ENCODE data around the gene C3orf33. TPM values are rescaled to one million over a fixed set of nuclear protein-coding genes. Genes with fewer than 3 reads are reported as not detected.
A peak's percentile ranks its signal among the peaks of the same experiment; 100 is the strongest.

The C3orf33 gene
- total RNA-seq, 1 experiment from 2014 or later, result 1.5 TPM

DNA sequence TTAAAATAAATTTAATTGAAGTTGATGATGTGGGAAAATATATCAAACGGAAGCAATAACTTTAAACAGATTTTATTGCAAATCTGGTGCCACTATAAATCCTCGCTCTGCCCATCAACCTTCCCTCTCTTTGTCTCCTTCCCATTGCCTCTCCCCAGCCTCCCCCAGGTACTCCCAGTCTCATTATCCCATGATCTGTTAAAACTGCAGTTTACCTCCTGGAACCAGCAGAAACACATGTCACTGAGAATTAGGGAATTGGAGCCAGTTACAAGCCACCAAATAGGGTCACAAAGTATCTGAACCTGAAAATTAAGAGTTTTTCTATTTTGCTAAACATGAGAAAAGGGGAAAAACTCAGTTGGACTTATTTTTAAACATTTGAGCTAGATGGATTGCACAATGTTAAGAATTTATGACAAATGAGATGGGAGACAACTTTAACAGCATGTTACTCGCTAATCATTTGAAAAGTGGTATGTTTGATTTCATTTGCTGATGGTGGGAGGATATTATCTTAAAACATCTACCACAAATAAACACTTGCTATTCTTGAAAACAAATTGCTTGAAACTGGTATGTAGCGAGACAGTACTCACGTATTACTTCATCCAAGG, 63.6 kb downstream of the C3orf33 start:
- no peak for DNase-seq (ENCODE audit: low read depth)

DNA sequence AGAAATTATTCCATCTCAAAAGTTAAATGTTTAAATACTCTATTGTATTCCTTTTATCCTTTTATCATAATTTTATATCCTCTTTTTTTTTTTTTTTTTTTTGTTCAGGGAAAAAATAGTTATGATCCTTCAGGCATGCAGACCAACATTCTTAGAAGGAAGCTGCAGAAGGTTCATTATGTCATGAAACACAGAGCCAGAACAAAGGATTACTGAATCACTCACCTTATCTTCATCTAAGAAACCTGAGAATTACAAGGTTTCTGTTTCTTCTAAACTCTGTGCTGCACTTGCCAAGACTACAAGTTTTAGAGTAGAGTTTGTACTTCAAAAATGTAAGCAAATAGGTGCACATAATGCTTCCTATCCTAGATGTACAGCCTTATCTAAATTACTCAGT, 64.5 kb downstream of the C3orf33 start:
- DNase-seq (ENCODE audit: low read depth), result peak; percentile 13

DNA sequence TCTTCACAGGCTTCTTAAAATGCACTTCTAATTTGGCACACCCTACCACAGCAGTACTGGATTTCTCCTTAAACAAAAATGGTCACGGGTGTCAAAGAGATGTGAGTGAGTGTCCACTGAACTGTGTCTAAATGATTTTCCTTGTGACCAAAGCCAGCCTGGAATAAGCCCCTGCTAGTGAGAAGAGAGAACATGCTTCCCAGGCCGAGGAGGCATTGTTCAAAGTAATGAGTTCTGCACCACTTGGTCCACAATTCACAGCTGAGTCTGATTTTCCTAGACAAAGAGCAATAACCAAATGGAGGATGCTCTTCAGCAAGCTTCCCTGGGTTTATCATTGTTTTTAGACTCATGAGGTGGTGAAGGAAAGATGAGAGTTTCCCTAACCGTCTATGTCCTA, 65.0 kb downstream of the C3orf33 start:
- no peak for DNase-seq (ENCODE audit: low read depth)

DNA sequence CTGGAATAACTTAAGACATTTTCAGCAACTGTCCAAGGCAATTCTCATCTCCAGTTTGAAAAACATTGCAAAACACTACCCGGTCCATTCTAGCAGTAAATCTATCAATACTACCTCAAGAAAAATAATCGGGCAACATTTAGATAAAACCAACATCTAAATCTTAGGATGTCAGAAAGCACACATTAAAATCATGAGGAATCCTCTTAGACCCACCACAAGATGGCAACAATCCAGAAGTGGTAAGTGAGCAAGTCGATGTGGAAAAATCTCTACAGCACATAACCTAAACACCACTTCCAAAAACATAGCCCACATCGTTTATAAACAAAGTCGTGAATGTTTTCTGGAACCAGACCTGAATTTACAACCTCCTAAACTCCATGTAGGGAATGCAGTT, 66.9 kb downstream of the C3orf33 start:
- peak; percentile 42 for DNase-seq (ENCODE audit: low read depth)

GRCh38 chr3:155738580-155739076, 67.5 kb downstream of the C3orf33 start:
- DNase-seq (ENCODE audit: low read depth), result no peak

- peak; percentile 12 for DNase-seq (ENCODE audit: low read depth)
Observed at GRCh38 chr3:155737844-155738460, 68.1 kb downstream of the C3orf33 start.

DNA sequence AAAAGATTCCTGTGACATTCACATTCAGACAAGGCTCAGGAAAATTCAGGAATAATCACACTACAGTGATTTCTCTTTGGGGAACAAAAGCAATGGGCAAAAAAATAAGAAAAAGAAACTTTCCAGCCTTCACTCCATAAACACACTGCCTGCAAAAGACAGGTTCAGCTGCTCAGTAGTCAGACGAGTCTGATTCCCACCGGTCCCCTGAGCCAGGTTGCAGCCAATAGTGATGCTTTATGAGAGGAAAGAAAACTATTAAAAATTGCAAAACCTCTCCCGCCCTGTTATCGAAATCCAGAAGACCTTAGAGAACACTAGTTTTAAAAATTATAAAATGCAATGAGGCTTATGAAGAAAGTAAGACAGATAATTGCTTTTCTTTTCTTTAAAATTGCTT, 69.7 kb downstream of the C3orf33 start:
- no peak for DNase-seq (ENCODE audit: low read depth)

DNA sequence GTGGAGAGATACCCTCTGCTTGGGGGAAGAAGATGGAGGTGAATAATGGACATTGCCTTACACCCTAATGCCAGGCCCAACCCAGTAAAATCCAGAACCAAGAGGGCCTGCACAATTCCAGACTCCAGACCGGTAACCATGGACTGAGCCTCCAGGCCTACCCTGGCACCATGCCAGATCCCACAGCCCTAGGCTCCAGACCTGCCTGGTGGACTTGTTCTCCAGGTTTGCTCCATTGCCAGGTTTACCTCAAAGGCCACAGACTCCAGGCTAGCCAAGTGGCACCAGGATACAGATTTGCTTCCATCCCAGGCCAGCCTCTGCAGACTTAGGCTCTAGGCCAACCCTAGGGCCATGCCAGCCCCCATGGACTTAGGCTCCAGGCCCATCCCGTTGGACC, 75.2 kb downstream of the C3orf33 start:
- no peak for DNase-seq (ENCODE audit: low read depth)

GRCh38 chr3:155727836-155728235, 78.2 kb downstream of the C3orf33 start:
- DNase-seq (ENCODE audit: low read depth), result no peak

- no peak for DNase-seq (ENCODE audit: low read depth)
Observed at GRCh38 chr3:155714295-155714718, 91.8 kb downstream of the C3orf33 start.

Other genes starting within 250 kb of the C3orf33 start
- 0.10 and 0.17 TPM in 2 replicates for gene PLCH1, start 61.2 kb downstream of the C3orf33 start, total RNA-seq (2014; rRNA removed; shearing (Covaris generic))
- 28.3 and 45.5 TPM in 2 replicates for gene SLC33A1, start 48.1 kb upstream of the C3orf33 start, total RNA-seq (2014; rRNA removed; shearing (Covaris generic))
- 112 and 174 TPM in 2 replicates for gene GMPS, start 64.4 kb upstream of the C3orf33 start, total RNA-seq (2014; rRNA removed; shearing (Covaris generic))